Measurements from ENCODE around the gene MIX23. TPM values are rescaled to one million over a fixed set of nuclear protein-coding genes. Genes with fewer than 3 reads are reported as not detected.
A peak's percentile ranks its signal among the peaks of the same experiment; 100 is the strongest.

The MIX23 gene
- 34.8 TPM for polyA plus RNA-seq (2013)

- DNase-seq = peak; percentile 78 to 84 (median 80)
- Histone ChIP-seq H3K4me3 (ENCODE audit: control insufficient read depth in 1 of 7, extremely low read depth in 1 of 7, insufficient read depth in 4 of 7, low read depth in 2 of 7, low read length in 6 of 7) (peak within 1 kb of the TSS; percentile 81 to 98 (median 90)), H3K27ac (ENCODE audit: insufficient read depth in 1 of 2, low read depth in 1 of 2, low read length in 2 of 2, poor library complexity in 1 of 2, severe bottlenecking in 2 of 2) (peak within 1 kb of the TSS; percentile 69 to 85), H3K9me3 (ENCODE audit: control extremely low read depth in 1 of 5, control insufficient read depth in 4 of 5, insufficient read depth in 2 of 5, low read depth in 1 of 5, low read length in 4 of 5) (no peaks in the 10 kb centered on the region), H3K27me3 (replicated peaks in 2 of 5; ENCODE audit: control insufficient read depth in 4 of 5, insufficient read depth in 5 of 5, low read length in 4 of 5) (no peaks in the 10 kb centered on the region), H3K4me1 (ENCODE audit: control extremely low read depth in 1 of 4, control insufficient read depth in 4 of 4, insufficient read depth in 4 of 4, low read length in 3 of 4) (peaks cover 12 to 43% (median 29%) of the 10 kb centered on the region in 4 experiments), H3K36me3 (ENCODE audit: control insufficient read depth in 4 of 4, insufficient read depth in 4 of 4, low read length in 3 of 4) (peaks cover 0 to 7% (median 5%) of the 10 kb centered on the region in 4 experiments)
- CTCF ChIA-PET = interaction anchor here (1.0 to 4.4 kb wide), 5 partner anchors 10 to 117 kb away, joined by 3 to 21 read pairs (median 3); no protein-coding TSS in a partner anchor
- POLR2A ChIA-PET = interaction anchor here (1.5 to 1.7 kb wide), 3 partner anchors 28 to 132 kb away, joined by 3 to 12 read pairs (median 3); partner anchors contain the start of genes KPNA1 and WDR5B
- 0% methylated on average over 25 of the region's 31 CpGs for WGBS (ENCODE audit: insufficient coverage)
These were observed at the start of gene MIX23 for GRCh38 chr3:122382888-122383666. TSS of gene MIX23 (minus strand) at chr3:122383231. CDS start at chr3:122383224, 7 bp downstream.

GRCh38 chr3:122430371-122430770 lies 47.3 kb upstream of the MIX23 start:
- CTCF ChIA-PET = no interaction called here
- H3K27ac ChIP-seq (ENCODE audit: insufficient read depth in 1 of 2, low read depth in 1 of 2, low read length in 2 of 2, poor library complexity in 1 of 2, severe bottlenecking in 2 of 2) = no peak overlapping the region
- H3K36me3 ChIP-seq (ENCODE audit: control insufficient read depth in 4 of 4, insufficient read depth in 4 of 4, low read length in 3 of 4) = peaks cover 14 to 59% (median 33%) of the 10 kb centered on the region in 4 experiments
- H3K4me3 ChIP-seq (ENCODE audit: control insufficient read depth in 1 of 7, extremely low read depth in 1 of 7, insufficient read depth in 4 of 7, low read depth in 2 of 7, low read length in 6 of 7) = no peak overlapping the region
- no peak for DNase-seq
- no peaks in the 10 kb centered on the region for H3K9me3 ChIP-seq (ENCODE audit: control extremely low read depth in 1 of 5, control insufficient read depth in 4 of 5, insufficient read depth in 2 of 5, low read depth in 1 of 5, low read length in 4 of 5)
- no peaks in the 10 kb centered on the region for H3K4me1 ChIP-seq (ENCODE audit: control extremely low read depth in 1 of 4, control insufficient read depth in 4 of 4, insufficient read depth in 4 of 4, low read length in 3 of 4)
- POLR2A ChIA-PET = no interaction called here
- WGBS (ENCODE audit: insufficient coverage) = no CpG with 5 or more reads among the region's 2 CpGs
- no peaks in the 10 kb centered on the region for H3K27me3 ChIP-seq (replicated peaks in 2 of 5; ENCODE audit: control insufficient read depth in 4 of 5, insufficient read depth in 5 of 5, low read length in 4 of 5)

GRCh38 chr3:122427857-122428471 lies 44.9 kb upstream of the MIX23 start:
- POLR2A ChIA-PET = no interaction called here
- Histone ChIP-seq H3K27ac (ENCODE audit: insufficient read depth in 1 of 2, low read depth in 1 of 2, low read length in 2 of 2, poor library complexity in 1 of 2, severe bottlenecking in 2 of 2) (no peak overlapping the region), H3K9me3 (ENCODE audit: control extremely low read depth in 1 of 5, control insufficient read depth in 4 of 5, insufficient read depth in 2 of 5, low read depth in 1 of 5, low read length in 4 of 5) (no peaks in the 10 kb centered on the region), H3K36me3 (ENCODE audit: control insufficient read depth in 4 of 4, insufficient read depth in 4 of 4, low read length in 3 of 4) (peaks cover 9 to 54% (median 31%) of the 10 kb centered on the region in 4 experiments), H3K4me3 (ENCODE audit: control insufficient read depth in 1 of 7, extremely low read depth in 1 of 7, insufficient read depth in 4 of 7, low read depth in 2 of 7, low read length in 6 of 7) (no peak overlapping the region), H3K4me1 (ENCODE audit: control extremely low read depth in 1 of 4, control insufficient read depth in 4 of 4, insufficient read depth in 4 of 4, low read length in 3 of 4) (no peaks in the 10 kb centered on the region), H3K27me3 (replicated peaks in 2 of 5; ENCODE audit: control insufficient read depth in 4 of 5, insufficient read depth in 5 of 5, low read length in 4 of 5) (no peaks in the 10 kb centered on the region)
- DNase-seq = no peak
- WGBS (ENCODE audit: insufficient coverage) = no CpG with 5 or more reads among the region's 2 CpGs
- CTCF ChIA-PET = interaction anchor here (1.0 kb wide), 1 partner anchor 13 kb away, joined by 4 read pairs; no protein-coding TSS in a partner anchor

GRCh38 chr3:122421836-122422235 lies 38.8 kb upstream of the MIX23 start:
- CTCF ChIA-PET = interaction anchor here (1.2 kb wide), 1 partner anchor 19 kb away, joined by 3 read pairs; no protein-coding TSS in a partner anchor
- POLR2A ChIA-PET = no interaction called here
- Histone ChIP-seq H3K4me1 (ENCODE audit: control extremely low read depth in 1 of 4, control insufficient read depth in 4 of 4, insufficient read depth in 4 of 4, low read length in 3 of 4) (peaks cover under 1 to 5% (median 5%) of the 10 kb centered on the region in 4 experiments), H3K27me3 (replicated peaks in 2 of 5; ENCODE audit: control insufficient read depth in 4 of 5, insufficient read depth in 5 of 5, low read length in 4 of 5) (no peaks in the 10 kb centered on the region), H3K36me3 (ENCODE audit: control insufficient read depth in 4 of 4, insufficient read depth in 4 of 4, low read length in 3 of 4) (peaks cover 10 to 36% (median 19%) of the 10 kb centered on the region in 4 experiments), H3K27ac (ENCODE audit: insufficient read depth in 1 of 2, low read depth in 1 of 2, low read length in 2 of 2, poor library complexity in 1 of 2, severe bottlenecking in 2 of 2) (no peak overlapping the region), H3K4me3 (ENCODE audit: control insufficient read depth in 1 of 7, extremely low read depth in 1 of 7, insufficient read depth in 4 of 7, low read depth in 2 of 7, low read length in 6 of 7) (no peak overlapping the region), H3K9me3 (ENCODE audit: control extremely low read depth in 1 of 5, control insufficient read depth in 4 of 5, insufficient read depth in 2 of 5, low read depth in 1 of 5, low read length in 4 of 5) (no peaks in the 10 kb centered on the region)
- DNase-seq = no peak
- no CpG with 5 or more reads among the region's 2 CpGs for WGBS (ENCODE audit: insufficient coverage)

- DNase-seq = no peak
- Histone ChIP-seq H3K36me3 (ENCODE audit: control insufficient read depth in 4 of 4, insufficient read depth in 4 of 4, low read length in 3 of 4) (peaks cover 6 to 29% (median 14%) of the 10 kb centered on the region in 4 experiments), H3K4me3 (ENCODE audit: control insufficient read depth in 1 of 7, extremely low read depth in 1 of 7, insufficient read depth in 4 of 7, low read depth in 2 of 7, low read length in 6 of 7) (no peak overlapping the region), H3K9me3 (ENCODE audit: control extremely low read depth in 1 of 5, control insufficient read depth in 4 of 5, insufficient read depth in 2 of 5, low read depth in 1 of 5, low read length in 4 of 5) (no peaks in the 10 kb centered on the region), H3K27ac (ENCODE audit: insufficient read depth in 1 of 2, low read depth in 1 of 2, low read length in 2 of 2, poor library complexity in 1 of 2, severe bottlenecking in 2 of 2) (no peak overlapping the region), H3K27me3 (replicated peaks in 2 of 5; ENCODE audit: control insufficient read depth in 4 of 5, insufficient read depth in 5 of 5, low read length in 4 of 5) (no peaks in the 10 kb centered on the region), H3K4me1 (ENCODE audit: control extremely low read depth in 1 of 4, control insufficient read depth in 4 of 4, insufficient read depth in 4 of 4, low read length in 3 of 4) (peaks cover 3 to 9% (median 8%) of the 10 kb centered on the region in 4 experiments)
- ChIA-PET POLR2A (no interaction called here), CTCF (interaction anchor here (1.2 to 1.3 kb wide), 2 partner anchors 11 to 19 kb away, joined by 3 to 4 read pairs; no protein-coding TSS in a partner anchor)
- no CpG with 5 or more reads among the region's 4 CpGs for WGBS (ENCODE audit: insufficient coverage)
These were observed 38.1 kb upstream of the MIX23 start for GRCh38 chr3:122421101-122421500.

- H3K27ac ChIP-seq (ENCODE audit: insufficient read depth in 1 of 2, low read depth in 1 of 2, low read length in 2 of 2, poor library complexity in 1 of 2, severe bottlenecking in 2 of 2) = peak overlapping the region; percentile 93 to 97
- no peaks in the 10 kb centered on the region for H3K27me3 ChIP-seq (replicated peaks in 2 of 5; ENCODE audit: control insufficient read depth in 4 of 5, insufficient read depth in 5 of 5, low read length in 4 of 5)
- H3K9me3 ChIP-seq (ENCODE audit: control extremely low read depth in 1 of 5, control insufficient read depth in 4 of 5, insufficient read depth in 2 of 5, low read depth in 1 of 5, low read length in 4 of 5) = no peaks in the 10 kb centered on the region
- WGBS (ENCODE audit: insufficient coverage) = 69% methylated on average over 13 of the region's 14 CpGs
- CTCF ChIA-PET = interaction anchor here (1.2 to 1.9 kb wide), 3 partner anchors 9 to 98 kb away, joined by 3 to 8 read pairs (median 5); partner anchors contain the start of gene KPNA1
- H3K36me3 ChIP-seq (ENCODE audit: control insufficient read depth in 4 of 4, insufficient read depth in 4 of 4, low read length in 3 of 4) = peaks cover 0 to 8% (median 3%) of the 10 kb centered on the region in 4 experiments
- H3K4me1 ChIP-seq (ENCODE audit: control extremely low read depth in 1 of 4, control insufficient read depth in 4 of 4, insufficient read depth in 4 of 4, low read length in 3 of 4) = peaks cover 6 to 28% (median 23%) of the 10 kb centered on the region in 4 experiments
- peak overlapping the region in 6 of 7 experiments; percentile 84 to 93 (median 89) for H3K4me3 ChIP-seq (ENCODE audit: control insufficient read depth in 1 of 7, extremely low read depth in 1 of 7, insufficient read depth in 4 of 7, low read depth in 2 of 7, low read length in 6 of 7)
- POLR2A ChIA-PET = interaction anchor here (0.9 to 2.0 kb wide), 3 partner anchors 17 to 33 kb away, joined by 3 to 12 read pairs (median 4); partner anchors contain the start of gene FAM162A
- DNase-seq = peak in 1 of 3 donors; percentile 33
These were observed 33.9 kb upstream of the MIX23 start for GRCh38 chr3:122416966-122417365.
